GF-D8 (cell line): ENCODE measurements around the gene DKKL1.

Experiments
- DNase-seq: peaks from one replicate; lab custom pipeline; 2025; lab: John Stamatoyannopoulos, UW

Gene DKKL1

GRCh38 chr19:49396738-49397505 lies 33.2 kb downstream of the DKKL1 start:
- no peak for DNase-seq

GRCh38 chr19:49398001-49398615 lies 34.4 kb downstream of the DKKL1 start:
- no peak for DNase-seq

- no peak for DNase-seq
These were observed 35.3 kb downstream of the DKKL1 start for GRCh38 chr19:49398931-49399330.

GRCh38 chr19:49400029-49400428 lies 36.4 kb downstream of the DKKL1 start:
- no peak for DNase-seq

- DNase-seq, result no peak
These were observed 39.9 kb downstream of the DKKL1 start for GRCh38 chr19:49403404-49404187.

GRCh38 chr19:49407079-49407478 lies 43.4 kb downstream of the DKKL1 start:
- no peak for DNase-seq

GRCh38 chr19:49407482-49408015 lies 43.9 kb downstream of the DKKL1 start:
- DNase-seq, result no peak

GRCh38 chr19:49408816-49409440 lies 45.3 kb downstream of the DKKL1 start:
- DNase-seq, result peak; percentile 56

- DNase-seq, result peak; percentile 69
These were observed 45.9 kb downstream of the DKKL1 start for GRCh38 chr19:49409441-49410029.

GRCh38 chr19:49411681-49412326 lies 48.1 kb downstream of the DKKL1 start:
- DNase-seq, result no peak

GRCh38 chr19:49413348-49413747 lies 49.7 kb downstream of the DKKL1 start:
- DNase-seq, result no peak

GRCh38 chr19:49414256-49414655 lies 50.6 kb downstream of the DKKL1 start:
- DNase-seq, result no peak

GRCh38 chr19:49415102-49415809 lies 51.6 kb downstream of the DKKL1 start:
- DNase-seq, result peak; percentile 91

- peak; percentile 20 for DNase-seq
These were observed 52.1 kb downstream of the DKKL1 start for GRCh38 chr19:49415810-49416200.

- DNase-seq, result no peak
These were observed 53.4 kb downstream of the DKKL1 start for GRCh38 chr19:49417088-49417487.

- DNase-seq, result no peak
These were observed 54.8 kb downstream of the DKKL1 start for GRCh38 chr19:49418511-49418910.

GRCh38 chr19:49419173-49419572 lies 55.5 kb downstream of the DKKL1 start:
- no peak for DNase-seq

- no peak for DNase-seq
These were observed 56.5 kb downstream of the DKKL1 start for GRCh38 chr19:49420227-49420626.

- DNase-seq, result no peak
These were observed 57.6 kb downstream of the DKKL1 start for GRCh38 chr19:49421039-49421877.

GRCh38 chr19:49421878-49422202 lies 58.2 kb downstream of the DKKL1 start:
- no peak for DNase-seq
